Measurements from ENCODE around the gene OR8B8. TPM values are rescaled to one million over a fixed set of nuclear protein-coding genes. Genes with fewer than 3 reads are reported as not detected.
A peak's percentile ranks its signal among the peaks of the same experiment; 100 is the strongest.
"Not testable (repeated sequence)": the region's sequence is repeated elsewhere in the genome, so short reads cannot be mapped to it uniquely, and the experiment has no call there.

OR8B8 gene
- total RNA-seq, 3 donors from 2014 or later (not counting 1 experiment from before 2014, with no cell fraction given) = not detected

DNA sequence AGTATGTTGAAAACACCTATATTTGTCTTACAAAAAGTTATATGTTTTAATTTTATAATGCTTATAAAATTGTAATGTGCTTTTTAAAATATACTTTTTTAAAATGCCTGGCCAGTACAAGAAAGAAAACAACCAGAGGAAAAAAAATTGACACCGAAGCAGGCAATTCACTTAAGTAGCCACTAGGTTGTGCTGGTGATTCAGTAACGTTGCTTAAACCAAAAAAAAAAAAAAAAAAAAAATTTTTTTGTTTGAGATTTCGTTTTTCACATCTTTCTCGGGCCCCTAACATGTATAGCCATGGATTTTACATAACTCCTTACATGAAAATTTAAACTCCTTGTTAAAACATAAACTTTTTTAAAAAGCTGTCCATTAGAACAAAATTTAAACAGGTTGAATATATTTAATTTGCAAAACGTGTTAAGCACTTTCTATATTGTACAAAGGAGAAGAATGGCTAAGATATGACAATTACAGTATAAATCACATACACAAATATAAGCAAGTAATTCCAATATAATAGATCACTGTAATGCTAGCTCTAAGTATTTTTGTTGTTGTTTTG, 30.1 kb downstream of the OR8B8 start:
- H3K27me3 ChIP-seq (ENCODE audit: control insufficient read depth, insufficient read depth, low read length) = peaks cover 2% of the 10 kb centered on the region
- H3K27me3 Mint-ChIP-seq (ENCODE audit: low read depth in 2 of 2) = peaks cover 3 to 8% of the 10 kb centered on the region in 2 donors
- TF ChIP-seq, protein P1, sequence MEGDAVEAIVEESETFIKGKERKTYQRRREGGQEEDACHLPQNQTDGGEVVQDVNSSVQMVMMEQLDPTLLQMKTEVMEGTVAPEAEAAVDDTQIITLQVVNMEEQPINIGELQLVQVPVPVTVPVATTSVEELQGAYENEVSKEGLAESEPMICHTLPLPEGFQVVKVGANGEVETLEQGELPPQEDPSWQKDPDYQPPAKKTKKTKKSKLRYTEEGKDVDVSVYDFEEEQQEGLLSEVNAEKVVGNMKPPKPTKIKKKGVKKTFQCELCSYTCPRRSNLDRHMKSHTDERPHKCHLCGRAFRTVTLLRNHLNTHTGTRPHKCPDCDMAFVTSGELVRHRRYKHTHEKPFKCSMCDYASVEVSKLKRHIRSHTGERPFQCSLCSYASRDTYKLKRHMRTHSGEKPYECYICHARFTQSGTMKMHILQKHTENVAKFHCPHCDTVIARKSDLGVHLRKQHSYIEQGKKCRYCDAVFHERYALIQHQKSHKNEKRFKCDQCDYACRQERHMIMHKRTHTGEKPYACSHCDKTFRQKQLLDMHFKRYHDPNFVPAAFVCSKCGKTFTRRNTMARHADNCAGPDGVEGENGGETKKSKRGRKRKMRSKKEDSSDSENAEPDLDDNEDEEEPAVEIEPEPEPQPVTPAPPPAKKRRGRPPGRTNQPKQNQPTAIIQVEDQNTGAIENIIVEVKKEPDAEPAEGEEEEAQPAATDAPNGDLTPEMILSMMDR (IDR thresholded peaks at IDR 0.05) = peak; percentile 18
- H3K4me1 ChIP-seq (ENCODE audit: control insufficient read depth, insufficient read depth, low read length) = no peaks in the 10 kb centered on the region
- H3K9me3 ChIP-seq (ENCODE audit: control insufficient read depth, insufficient read depth, low read length) = no peaks in the 10 kb centered on the region
- no peaks in the 10 kb centered on the region for H3K4me1 Mint-ChIP-seq
- H3K9me3 Mint-ChIP-seq = no peaks in the 10 kb centered on the region
- no peak overlapping the region for H3K27ac ChIP-seq (ENCODE audit: low read length)
- ATAC-seq (no peak), DNase-seq (peak in 1 of 2 donors; percentile 41)
- WGBS (ENCODE audit: insufficient coverage) = 7% methylated on average over 2 of the region's 5 CpGs
- no peak overlapping the region for H3K4me3 Mint-ChIP-seq
- intact Hi-C loops (cut with micrococcal nuclease) = loop anchor here (5.0 kb wide), 1 partner anchor 172 kb away; no protein-coding TSS in a partner anchor
- H3K36me3 ChIP-seq (ENCODE audit: control insufficient read depth, insufficient read depth, low read length) = no peaks in the 10 kb centered on the region
- H3K36me3 Mint-ChIP-seq = no peaks in the 10 kb centered on the region
- no peak overlapping the region for H3K4me3 ChIP-seq (ENCODE audit: low read length)
- no peak overlapping the region for H3K27ac Mint-ChIP-seq

DNA sequence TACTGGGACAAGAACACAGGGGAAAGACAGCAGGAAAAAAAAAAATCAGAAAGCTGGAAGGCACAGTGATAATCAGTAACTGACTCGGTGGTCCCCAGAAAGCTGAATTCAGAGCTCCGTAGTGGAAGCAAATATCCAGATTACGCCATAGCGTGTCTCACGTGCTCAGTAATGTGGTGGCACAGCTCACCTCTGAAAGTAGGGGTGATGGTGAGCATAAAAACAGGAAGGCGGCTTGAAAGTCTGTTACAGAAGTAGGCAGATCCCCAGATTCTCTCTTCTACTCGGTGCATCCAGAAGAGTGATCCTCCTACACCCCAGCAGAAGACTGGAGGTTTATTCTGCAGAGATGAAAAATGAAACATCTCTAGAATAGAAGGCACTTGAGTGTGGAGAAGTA, 35.6 kb downstream of the OR8B8 start:
- no peak overlapping the region for H3K4me3 ChIP-seq (ENCODE audit: low read length)
- H3K4me1 ChIP-seq (ENCODE audit: control insufficient read depth, insufficient read depth, low read length) = no peaks in the 10 kb centered on the region
- TF ChIP-seq, protein P1 (IDR thresholded peaks at IDR 0.05) = no peak
- intact Hi-C loops (cut with micrococcal nuclease) = no loop called here
- no peaks in the 10 kb centered on the region for H3K36me3 Mint-ChIP-seq
- no peaks in the 10 kb centered on the region for H3K4me1 Mint-ChIP-seq
- no peak for ATAC-seq
- no peaks in the 10 kb centered on the region for H3K9me3 Mint-ChIP-seq
- H3K36me3 ChIP-seq (ENCODE audit: control insufficient read depth, insufficient read depth, low read length) = no peaks in the 10 kb centered on the region
- no peaks in the 10 kb centered on the region for H3K9me3 ChIP-seq (ENCODE audit: control insufficient read depth, insufficient read depth, low read length)
- 80% methylated on average over 6 of the region's 7 CpGs for WGBS (ENCODE audit: insufficient coverage)
- peaks cover under 1% of the 10 kb centered on the region for H3K27me3 ChIP-seq (ENCODE audit: control insufficient read depth, insufficient read depth, low read length)
- H3K27ac ChIP-seq (ENCODE audit: low read length) = no peak overlapping the region
- peaks cover 14 to 18% of the 10 kb centered on the region in 2 donors for H3K27me3 Mint-ChIP-seq (ENCODE audit: low read depth in 2 of 2)
- H3K27ac Mint-ChIP-seq = no peak overlapping the region
- no peak for DNase-seq
- no peak overlapping the region for H3K4me3 Mint-ChIP-seq

DNA sequence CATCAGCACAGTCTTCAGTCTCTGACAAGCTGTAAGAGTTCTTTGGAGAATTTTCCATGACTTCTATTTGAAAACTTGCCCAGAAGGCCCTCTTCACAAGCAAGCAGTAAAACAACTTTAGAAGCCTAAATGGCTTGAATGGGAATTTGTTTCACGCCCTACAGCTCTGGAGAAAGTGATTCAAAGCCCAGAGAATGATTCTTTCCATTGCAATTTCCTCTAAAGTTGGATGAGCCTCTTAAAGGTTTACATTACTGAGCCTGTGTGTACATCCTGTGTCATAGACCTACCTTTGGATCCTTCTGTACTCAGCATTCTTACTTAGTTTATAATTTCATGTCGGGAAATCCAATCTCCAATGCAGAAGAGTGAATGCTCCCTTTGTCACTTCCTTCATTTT, 39.9 kb downstream of the OR8B8 start:
- Histone ChIP-seq H3K36me3 (ENCODE audit: control insufficient read depth, insufficient read depth, low read length) (no peaks in the 10 kb centered on the region), H3K27me3 (ENCODE audit: control insufficient read depth, insufficient read depth, low read length) (no peaks in the 10 kb centered on the region), H3K9me3 (ENCODE audit: control insufficient read depth, insufficient read depth, low read length) (no peaks in the 10 kb centered on the region), H3K4me1 (ENCODE audit: control insufficient read depth, insufficient read depth, low read length) (no peaks in the 10 kb centered on the region), H3K4me3 (ENCODE audit: low read length) (no peak overlapping the region), H3K27ac (ENCODE audit: low read length) (no peak overlapping the region)
- Mint-ChIP-seq H3K4me3 (no peak overlapping the region), H3K9me3 (no peaks in the 10 kb centered on the region), H3K4me1 (no peaks in the 10 kb centered on the region), H3K27me3 (ENCODE audit: low read depth in 2 of 2) (peaks cover 14% of the 10 kb centered on the region in 2 donors), H3K36me3 (no peaks in the 10 kb centered on the region), H3K27ac (no peak overlapping the region)
- TF ChIP-seq, protein P1 (IDR thresholded peaks at IDR 0.05) = no peak
- DNase-seq (no peak), ATAC-seq (no peak)
- intact Hi-C loops (cut with micrococcal nuclease) = no loop called here
- 90% methylated on average over 2 of the region's 2 CpGs for WGBS (ENCODE audit: insufficient coverage)

DNA sequence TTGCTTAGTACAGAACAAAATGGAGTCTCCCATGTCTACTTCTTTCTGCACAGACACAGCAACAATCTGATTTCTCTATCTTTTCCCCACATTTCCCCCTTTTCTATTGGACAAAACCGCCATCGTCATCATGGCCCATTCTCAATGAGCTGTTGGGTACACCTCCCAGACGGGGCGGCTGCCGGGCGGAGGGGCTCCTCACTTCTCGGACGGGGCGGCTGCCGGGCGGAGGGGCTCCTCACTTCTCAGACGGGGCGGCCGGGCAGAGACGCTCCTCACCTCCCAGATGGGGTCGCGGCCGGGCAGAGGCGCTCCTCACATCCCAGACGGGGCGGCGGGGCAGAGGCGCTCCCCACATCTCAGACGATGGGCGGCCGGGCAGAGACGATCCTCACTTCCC, 42.3 kb downstream of the OR8B8 start:
- H3K9me3 ChIP-seq (ENCODE audit: control insufficient read depth, insufficient read depth, low read length); H3K36me3 Mint-ChIP-seq; H3K27ac ChIP-seq (ENCODE audit: low read length); H3K36me3 ChIP-seq (ENCODE audit: control insufficient read depth, insufficient read depth, low read length); H3K4me1 ChIP-seq (ENCODE audit: control insufficient read depth, insufficient read depth, low read length); H3K4me1 Mint-ChIP-seq; H3K4me3 Mint-ChIP-seq; ATAC-seq; H3K9me3 Mint-ChIP-seq; intact Hi-C loops (cut with micrococcal nuclease); H3K27me3 ChIP-seq (ENCODE audit: control insufficient read depth, insufficient read depth, low read length); DNase-seq; H3K27ac Mint-ChIP-seq; H3K4me3 ChIP-seq (ENCODE audit: low read length): not testable (repeated sequence)
- H3K27me3 Mint-ChIP-seq (ENCODE audit: low read depth in 2 of 2) = peaks cover 7 to 11% of the 10 kb centered on the region in 2 donors
- WGBS (ENCODE audit: insufficient coverage) = 97% methylated on average over 19 of the region's 27 CpGs
